Erythroblast (primary cell): ENCODE data around the gene OPA1.

ENCODE experiments used
- GATA1 ChIP-seq: IDR thresholded peaks from 2 replicates; pipeline ENCODE4 v1.6.1; 2011; ENCODE audit warnings: low read depth, mild to moderate bottlenecking, control low read depth, low read length, moderate library complexity
- POLR2A ChIP-seq: IDR thresholded peaks from 2 replicates; pipeline ENCODE4 v1.6.1; 2011; ENCODE audit warnings: mild to moderate bottlenecking, low read length

DNA sequence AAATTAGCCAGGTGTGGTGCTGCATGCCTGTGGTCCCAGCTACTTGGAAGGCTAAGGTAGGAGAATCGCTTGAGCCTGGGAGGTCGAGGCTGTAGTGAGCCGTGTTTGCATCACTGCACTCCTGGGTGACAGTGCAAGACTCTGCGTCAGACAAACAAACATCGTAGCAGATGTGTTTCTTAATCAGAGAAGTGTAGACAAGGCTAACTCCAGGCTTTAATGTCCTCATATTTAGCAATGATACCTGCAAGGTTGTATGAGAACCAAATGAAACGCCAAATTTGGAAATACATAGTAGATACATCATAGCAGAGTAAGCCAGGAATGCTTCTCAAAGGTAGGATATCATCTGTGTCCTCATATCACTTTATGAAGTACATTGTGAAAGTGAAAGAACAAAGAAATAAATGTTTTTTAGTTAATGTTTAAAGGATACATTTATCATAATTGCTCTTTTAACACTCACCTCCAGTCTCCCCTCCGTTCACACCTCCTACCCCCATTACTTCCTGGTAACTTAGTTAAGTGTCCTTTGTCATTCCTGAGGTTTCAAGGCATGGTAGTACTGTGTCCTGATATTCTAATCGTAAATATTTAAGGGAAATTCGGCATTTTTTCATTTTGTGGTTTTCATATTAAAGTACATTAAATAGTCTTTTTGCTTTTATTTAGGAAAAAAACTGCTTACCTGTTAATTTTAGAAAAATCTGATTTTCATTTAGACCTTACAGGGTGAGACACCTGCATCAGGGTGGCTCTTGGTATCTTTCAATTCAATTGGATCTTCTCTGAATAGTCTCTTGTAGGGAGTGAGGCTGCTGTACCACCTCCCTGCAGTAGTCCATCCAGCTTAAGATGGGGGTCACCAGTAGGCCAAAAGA is 96.1 kb downstream of the OPA1 start:
- TF ChIP-seq POLR2A = no peak
- no peak for TF ChIP-seq GATA1
